Right renal pelvis (tissue), 4 donors: Measurements from ENCODE around the gene DUS1L. TPM values are rescaled to one million over a fixed set of nuclear protein-coding genes. Genes with fewer than 3 reads are reported as not detected.

Experiments used
- DNase-seq, 4 donors: peaks; one replicate each; pipeline ENCODE4 v3.0.0-alpha.2; 2013; ENCODE audit warnings: low read depth in 4 of 4, low spot score in 3 of 4, missing footprints in 1 of 4
- polyA plus RNA-seq, 4 donors: library from polyadenylated mRNA; unstranded; fragments of 120-200 nt; gene quantifications; one replicate each; pipeline ENCODE4 v1.2.1, GENCODE V29; 2013; ENCODE audit not compliant: insufficient read length in 4 of 4

The DUS1L gene
- 10 to 100 TPM; 78.2 to 94.1 (median 79.1) TPM for polyA plus RNA-seq

DNA sequence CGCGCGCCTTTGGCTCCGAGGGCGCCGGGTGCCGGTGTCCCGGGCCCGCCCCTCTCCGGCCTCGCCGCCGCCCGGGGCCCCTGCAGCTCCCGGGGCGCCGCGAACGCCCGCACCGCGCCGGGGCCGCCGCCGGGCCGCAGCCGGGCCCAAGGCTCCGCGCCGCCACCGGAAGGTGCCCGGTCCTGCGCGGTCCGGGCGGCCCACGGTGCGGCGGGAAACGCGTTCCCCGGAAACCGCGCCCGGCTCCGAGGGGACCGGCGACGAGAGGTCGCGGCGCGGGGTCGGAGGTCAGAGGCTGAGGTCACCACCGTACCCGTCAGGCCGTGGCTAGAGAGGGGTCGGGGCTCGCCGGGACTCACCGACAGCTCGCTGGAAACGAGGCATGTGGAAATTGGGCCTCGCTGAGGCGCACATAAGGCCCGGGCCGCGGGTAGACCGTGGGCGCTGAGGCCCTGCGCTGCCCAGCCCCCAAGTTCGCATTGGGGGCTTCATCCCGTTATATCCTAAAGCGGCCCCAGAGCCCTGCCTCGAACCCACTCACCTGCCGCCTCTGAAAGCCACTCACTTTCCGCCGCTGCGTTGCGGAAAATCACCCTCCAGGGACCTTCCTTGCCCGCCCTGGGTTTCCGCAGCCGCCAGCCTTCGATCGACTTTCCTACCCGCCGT is at the start of gene DUS1L:
TSS of gene DUS1L (minus strand) at position 167 of the 666 bp plus-strand sequence. CDS start 745 bp downstream, outside the sequence.
- peak in 3 of 4 donors; percentile 14 to 48 (median 41) for DNase-seq

- no peak for DNase-seq
Observed at GRCh38 chr17:82114872-82115271, 49.3 kb upstream of the DUS1L start.

DNA sequence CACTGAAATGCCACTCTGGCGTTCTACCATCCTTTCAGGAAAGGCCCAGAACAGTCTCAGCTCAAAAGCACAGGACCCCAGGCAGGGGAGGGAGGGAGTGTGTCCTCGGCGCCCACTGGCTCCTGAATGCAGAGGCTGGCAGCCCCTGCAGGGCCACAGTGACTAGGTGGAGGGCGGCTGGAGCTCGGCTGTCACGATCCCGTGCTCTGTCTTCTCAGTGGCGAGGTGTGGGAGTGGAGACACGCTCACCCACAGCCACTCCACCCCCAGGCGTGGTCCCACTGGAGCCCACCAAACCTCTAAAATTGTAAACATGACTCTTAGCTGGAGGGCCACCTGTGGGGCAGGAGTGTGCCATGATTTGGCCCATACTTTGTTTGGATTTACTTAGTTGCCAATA is 48.8 kb upstream of the DUS1L start:
- DNase-seq = no peak

GRCh38 chr17:82113941-82114340 is 48.3 kb upstream of the DUS1L start:
- DNase-seq = no peak

GRCh38 chr17:82113422-82113821 is 47.8 kb upstream of the DUS1L start:
- no peak for DNase-seq

DNA sequence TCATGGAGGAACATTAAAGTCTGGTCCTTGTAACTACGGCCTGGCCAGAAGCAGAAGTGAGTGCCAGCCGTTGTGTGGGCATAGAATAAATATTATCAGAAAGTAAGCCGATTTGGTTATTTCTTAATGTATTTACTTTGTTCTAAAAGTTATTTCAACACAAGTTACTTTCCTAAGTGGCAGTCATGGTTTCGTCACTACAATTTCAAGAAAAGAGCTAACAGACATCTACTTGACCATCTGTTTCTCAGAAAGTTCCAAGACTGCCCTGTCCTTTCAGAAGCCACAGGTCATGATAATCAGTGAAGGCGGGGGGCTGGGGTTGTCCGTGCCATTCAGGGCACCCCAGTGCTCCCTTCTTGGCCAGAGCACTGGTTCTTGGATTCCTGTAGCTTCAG is 47.3 kb upstream of the DUS1L start:
- DNase-seq = no peak

- no peak for DNase-seq
Observed at GRCh38 chr17:82112181-82112913, 46.7 kb upstream of the DUS1L start.

DNA sequence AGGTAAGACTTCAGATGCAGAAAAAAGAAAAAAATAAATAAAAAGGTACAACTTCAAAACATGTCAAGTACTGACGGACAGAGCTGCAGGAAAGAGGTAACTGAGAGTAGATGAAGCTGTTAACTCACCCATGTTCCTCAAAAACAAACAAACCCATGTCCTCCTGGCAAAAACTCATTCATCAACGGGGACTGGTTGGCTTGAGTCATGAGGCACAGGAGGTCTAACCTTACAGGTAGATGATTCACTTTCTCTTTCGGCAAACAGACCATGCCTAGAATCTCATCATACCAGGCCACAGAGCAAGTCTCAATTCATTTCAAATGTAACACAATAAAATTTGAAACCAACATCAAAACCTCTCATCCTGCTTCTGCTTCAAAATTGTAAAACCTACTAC is 44.7 kb upstream of the DUS1L start:
- no peak for DNase-seq

GRCh38 chr17:82108961-82109475 is 43.4 kb upstream of the DUS1L start:
- DNase-seq = no peak

GRCh38 chr17:82108496-82108945 is 42.9 kb upstream of the DUS1L start:
- DNase-seq = no peak

GRCh38 chr17:82108038-82108437 is 42.4 kb upstream of the DUS1L start:
- no peak for DNase-seq

GRCh38 chr17:82107341-82107860 is 41.8 kb upstream of the DUS1L start:
- DNase-seq = no peak

- DNase-seq = no peak
Observed at GRCh38 chr17:82106688-82107305, 41.2 kb upstream of the DUS1L start.

- DNase-seq = no peak
Observed at GRCh38 chr17:82105882-82106687, 40.5 kb upstream of the DUS1L start.

GRCh38 chr17:82105417-82105881 is 39.8 kb upstream of the DUS1L start:
- DNase-seq = no peak

DNA sequence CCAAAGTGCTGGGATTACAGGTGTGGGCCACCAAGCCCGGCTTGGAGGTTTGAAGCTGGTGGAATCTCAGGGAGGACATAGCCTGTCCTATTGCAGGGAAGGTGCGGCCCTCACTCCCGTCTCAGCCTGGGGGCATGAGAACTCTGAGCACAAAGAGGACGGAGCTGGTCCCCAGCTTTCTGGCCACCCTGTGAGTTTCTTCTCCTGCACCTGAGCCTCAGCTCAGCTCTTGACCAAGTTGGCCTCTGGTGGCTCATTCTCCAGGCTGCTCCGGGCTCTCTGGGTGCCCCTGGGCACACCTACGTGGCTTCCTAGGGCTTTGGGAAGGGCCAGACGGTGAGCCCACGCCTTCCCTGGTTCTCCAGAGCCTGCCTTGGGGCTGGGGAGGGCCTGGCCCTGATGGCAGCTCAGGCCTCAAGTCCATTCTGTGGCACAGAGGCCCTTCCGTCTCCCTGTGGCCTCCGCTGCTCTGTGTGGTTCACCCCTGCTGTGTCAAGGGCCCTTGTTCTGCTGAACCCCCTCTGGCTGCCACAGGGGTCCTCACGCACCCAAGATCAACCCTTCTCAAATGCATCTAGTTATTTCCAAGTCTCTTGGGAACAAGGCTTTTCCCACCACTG is 39.3 kb upstream of the DUS1L start:
- no peak for DNase-seq

DNA sequence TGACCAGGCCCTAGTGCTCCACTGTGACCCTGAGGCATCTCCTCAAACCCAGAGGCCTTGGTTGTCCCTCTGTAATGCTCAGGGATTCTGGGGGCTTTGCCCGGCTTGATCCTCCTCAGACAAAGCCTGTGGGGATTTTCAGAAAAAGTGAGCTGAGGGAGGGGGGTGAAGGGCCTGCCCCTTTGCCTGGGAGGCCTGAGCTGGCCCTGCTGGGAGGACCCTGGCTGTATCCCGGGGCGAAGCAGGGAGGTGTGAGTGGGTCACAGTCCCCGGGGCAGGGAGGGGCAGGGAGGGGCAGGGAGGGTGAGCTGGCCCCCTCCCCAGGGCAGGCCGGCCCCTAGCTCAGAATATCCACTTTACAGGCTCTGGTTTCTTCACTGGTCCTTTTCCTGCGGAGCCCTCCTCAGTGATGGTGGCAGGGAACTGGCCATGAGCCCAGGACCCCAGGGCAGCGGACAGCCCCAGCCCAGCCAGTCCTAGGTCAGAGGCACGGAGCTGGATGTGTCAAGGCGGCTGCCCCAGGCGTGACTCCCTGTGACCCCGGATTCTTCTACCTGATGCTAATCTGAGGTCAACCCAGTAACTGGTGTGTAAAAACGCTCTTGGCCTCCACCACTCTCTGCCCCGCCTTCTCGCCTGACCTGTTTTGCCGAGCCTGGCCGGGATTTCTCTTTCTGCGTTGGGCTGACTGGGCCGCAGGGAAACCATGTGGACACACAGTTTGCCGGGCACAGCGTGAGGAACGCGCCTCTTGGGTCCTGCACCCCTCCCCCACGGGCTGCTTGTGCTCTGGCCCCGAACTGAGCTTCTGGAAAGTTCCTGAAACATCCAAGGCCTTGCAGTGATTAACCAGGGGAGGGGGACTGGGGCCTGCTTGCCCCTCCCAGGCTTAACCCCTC is 38.2 kb upstream of the DUS1L start:
- no peak for DNase-seq

GRCh38 chr17:82101767-82102679 is 36.4 kb upstream of the DUS1L start:
- no peak for DNase-seq
